LNCaP clone FGC (cell line): ENCODE results near the gene UBE3B.
A peak's percentile ranks its signal among the peaks of the same experiment; 100 is the strongest.

Experiments
- DNase-seq: peaks from one replicate; pipeline ENCODE4 v3.0.0-alpha.2; 2011; ENCODE audit warnings: low read depth
- H3K4me3 ChIP-seq: 2 replicates; pipeline ENCODE4 v1.5.1; 2011; ENCODE audit warnings: mild to moderate bottlenecking, low read depth, low read length, control low read depth
- TF ChIP-seq, protein P1 (sequence below): IDR thresholded peaks from 2 replicates; pipeline ENCODE4 v1.5.1; 2012; ENCODE audit warnings: mild to moderate bottlenecking; ENCODE audit not compliant: control insufficient read depth, insufficient read depth; ENCODE audit errors: extremely low read depth

Gene UBE3B

DNA sequence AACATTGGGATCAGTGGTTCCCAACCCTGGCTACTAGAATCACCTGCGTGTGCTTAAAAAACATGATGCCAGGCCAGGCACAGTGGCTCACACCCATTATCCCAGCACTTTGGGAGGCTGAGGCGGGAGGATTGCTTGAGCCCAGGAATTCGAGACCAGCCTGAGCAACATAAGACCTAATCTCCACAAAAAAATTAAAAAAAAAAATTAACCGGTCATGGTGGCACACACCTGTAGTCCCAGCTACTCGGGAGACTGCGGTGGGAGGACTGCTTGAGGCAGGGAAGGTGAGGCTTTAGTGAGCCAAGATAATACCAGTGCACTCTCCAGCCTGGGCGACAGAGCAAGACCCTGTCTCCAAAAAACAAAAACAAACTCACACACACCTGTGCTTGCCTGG is 2.3 kb upstream of the UBE3B start:
- DNase-seq = no peak
- no peak overlapping the region for H3K4me3 ChIP-seq
- TF ChIP-seq, protein P1, sequence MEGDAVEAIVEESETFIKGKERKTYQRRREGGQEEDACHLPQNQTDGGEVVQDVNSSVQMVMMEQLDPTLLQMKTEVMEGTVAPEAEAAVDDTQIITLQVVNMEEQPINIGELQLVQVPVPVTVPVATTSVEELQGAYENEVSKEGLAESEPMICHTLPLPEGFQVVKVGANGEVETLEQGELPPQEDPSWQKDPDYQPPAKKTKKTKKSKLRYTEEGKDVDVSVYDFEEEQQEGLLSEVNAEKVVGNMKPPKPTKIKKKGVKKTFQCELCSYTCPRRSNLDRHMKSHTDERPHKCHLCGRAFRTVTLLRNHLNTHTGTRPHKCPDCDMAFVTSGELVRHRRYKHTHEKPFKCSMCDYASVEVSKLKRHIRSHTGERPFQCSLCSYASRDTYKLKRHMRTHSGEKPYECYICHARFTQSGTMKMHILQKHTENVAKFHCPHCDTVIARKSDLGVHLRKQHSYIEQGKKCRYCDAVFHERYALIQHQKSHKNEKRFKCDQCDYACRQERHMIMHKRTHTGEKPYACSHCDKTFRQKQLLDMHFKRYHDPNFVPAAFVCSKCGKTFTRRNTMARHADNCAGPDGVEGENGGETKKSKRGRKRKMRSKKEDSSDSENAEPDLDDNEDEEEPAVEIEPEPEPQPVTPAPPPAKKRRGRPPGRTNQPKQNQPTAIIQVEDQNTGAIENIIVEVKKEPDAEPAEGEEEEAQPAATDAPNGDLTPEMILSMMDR = no peak

DNA sequence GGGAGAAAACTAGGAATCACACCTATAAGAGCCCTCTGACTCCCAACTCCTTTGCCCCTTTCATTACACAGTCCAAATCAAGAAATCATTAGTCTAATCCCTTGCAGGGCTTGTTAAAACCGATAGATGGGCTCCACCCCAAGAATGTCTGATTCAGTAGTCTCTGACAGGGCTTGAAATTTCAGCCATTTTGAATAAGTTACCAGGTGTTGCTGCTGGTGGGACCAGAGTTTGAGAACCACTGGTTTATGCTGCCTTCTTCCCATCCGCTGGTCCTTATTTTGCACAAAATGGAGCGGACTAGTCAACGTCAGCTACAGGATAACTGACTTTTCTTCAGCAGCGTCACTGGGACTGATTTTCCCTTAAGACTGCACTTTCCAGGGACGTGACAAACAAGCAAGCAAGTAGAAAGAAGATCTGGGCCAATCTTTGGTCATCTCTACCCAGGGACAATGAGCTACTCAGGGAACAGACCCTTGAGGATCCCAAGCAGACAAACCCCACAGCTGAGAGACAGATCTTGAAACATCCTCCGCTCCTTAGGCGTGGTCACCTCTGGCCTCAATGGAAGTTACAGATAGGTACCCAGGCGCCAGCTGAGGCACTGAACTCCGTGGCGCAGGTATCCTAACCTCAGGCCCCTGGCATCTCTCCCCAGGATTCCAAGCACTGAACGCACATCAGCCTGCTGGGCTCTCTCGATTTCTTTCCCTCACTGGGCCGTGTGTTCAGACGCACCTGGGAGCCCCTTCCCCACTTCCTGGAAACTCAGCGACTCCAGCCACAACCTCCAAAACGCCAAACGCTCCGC is 1.2 kb upstream of the UBE3B start:
- no peak for DNase-seq
- TF ChIP-seq, protein P1 = no peak
- peak overlapping the region; percentile 99 for H3K4me3 ChIP-seq

DNA sequence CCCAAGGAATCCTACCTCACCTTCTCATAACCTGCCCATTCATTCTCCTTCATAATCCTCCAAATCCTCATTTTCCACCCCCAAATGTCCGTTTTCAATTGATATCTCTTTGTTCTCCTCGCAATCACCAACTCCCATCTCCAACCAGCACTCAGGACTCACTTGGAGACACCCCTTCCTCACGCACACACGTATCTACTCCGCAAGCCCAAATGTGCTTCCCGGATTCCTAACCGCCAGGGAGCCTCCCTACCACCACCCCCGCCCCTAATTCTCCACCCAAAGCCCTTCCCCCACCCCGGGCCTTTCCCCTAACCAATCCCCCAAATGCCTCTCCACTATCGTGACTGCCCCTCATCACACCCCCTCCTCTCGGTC is 638 bp upstream of the UBE3B start:
- DNase-seq = no peak
- TF ChIP-seq, protein P1 = no peak
- H3K4me3 ChIP-seq = peak overlapping the region; percentile 99

DNA sequence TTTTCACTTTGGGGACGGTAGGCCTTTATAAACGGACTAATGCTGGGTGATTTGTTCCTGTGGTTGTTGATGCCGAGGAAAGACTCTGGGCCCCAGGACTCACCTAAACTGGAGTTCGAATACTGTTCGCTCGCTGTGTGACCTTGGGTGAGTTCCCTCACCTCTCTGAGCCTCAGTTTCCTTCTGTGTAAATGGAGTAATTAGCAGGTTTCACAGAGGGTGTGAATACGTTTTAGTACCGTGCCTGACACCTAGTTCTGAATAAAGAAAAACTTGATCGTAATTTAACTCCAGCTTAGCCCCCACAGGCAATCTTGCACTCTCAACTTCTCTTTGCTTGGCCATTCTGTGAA is 505 bp downstream of the UBE3B start:
- DNase-seq = no peak
- TF ChIP-seq, protein P1 = no peak
- H3K4me3 ChIP-seq = peak overlapping the region; percentile 99

DNA sequence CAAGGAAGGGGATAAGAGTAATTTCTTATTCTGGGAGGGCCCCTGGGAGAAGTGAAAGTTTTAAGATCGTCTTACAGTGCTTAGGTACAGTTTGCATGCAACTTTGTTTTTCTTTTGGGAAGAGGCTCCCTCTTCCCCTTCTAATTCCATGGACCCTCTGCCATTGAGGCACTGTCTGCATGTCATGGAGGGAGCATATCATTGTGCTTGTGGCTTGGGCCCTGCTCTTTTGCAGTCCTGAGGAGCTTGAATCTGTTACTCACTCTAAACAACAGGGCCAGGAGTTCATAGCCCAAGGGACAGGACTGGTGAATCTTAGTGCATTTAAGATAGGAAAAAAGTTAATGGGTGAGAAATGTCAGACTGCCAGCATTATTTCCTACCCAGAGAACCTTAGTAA is 2.3 kb downstream of the UBE3B start:
- DNase-seq = no peak
- H3K4me3 ChIP-seq = no peak overlapping the region
- TF ChIP-seq, protein P1 = no peak

DNA sequence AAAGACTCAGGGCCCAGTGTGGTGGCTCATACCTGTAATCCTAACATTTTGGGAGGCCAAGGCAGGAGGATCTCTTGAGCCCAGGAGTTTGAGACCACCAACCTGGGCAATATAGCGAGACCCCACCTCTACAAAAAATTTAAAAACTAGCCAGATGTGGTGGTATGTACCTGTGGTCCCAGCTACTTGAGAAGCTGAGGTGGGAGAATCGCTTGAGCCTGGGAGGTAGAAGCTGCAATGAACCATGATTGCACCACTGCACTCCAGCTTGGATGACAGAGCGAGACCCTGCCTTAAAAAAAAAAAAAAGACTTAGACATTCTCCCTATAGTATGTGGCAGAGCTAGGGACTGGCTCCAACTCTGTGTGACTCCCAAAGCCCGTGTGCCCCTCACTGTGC is 2.9 kb downstream of the UBE3B start:
- TF ChIP-seq, protein P1 = no peak
- no peak for DNase-seq
- no peak overlapping the region for H3K4me3 ChIP-seq

DNA sequence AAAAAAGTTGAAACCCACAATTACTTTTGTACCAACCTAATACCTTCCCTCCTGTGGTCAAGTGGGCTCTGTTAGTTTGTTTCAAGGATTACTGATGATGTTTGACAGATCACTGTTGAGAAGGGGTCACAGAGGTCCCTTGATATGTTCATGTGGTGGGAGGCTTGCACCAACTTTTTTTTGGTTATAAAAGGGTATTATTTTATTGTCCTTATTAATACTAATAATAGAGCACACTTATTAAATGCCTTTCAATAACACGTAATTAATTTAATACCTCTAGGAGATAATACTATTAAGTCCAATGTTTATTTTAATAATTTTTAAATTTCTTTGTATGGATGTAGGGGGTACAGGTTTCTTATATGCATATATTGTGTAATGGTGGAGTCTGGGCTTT is 4.4 kb downstream of the UBE3B start:
- DNase-seq = no peak
- TF ChIP-seq, protein P1 = no peak
- H3K4me3 ChIP-seq = no peak overlapping the region
